PC-3 (cell line): ENCODE data around the gene DGKI. TPM values are rescaled to one million over a fixed set of nuclear protein-coding genes. Genes with fewer than 3 reads are reported as not detected.

Experiments used
- ATAC-seq: fragments of 200-7000 bp; cut with Tn5 transposase; 2 replicates; pipeline ENCODE4 v1.9.1; 2020; ENCODE audit warnings: mild to moderate bottlenecking, moderate library complexity
- BruUV-seq: library from RNA; stranded (reverse); fragments of 400-500 nt; replicated peaks from 2 replicates; lab custom pipeline; 2021; lab: Mats Ljungman, UMichigan
- CTCF ChIA-PET: fragments of 300-600 bp; sonication (Branson Sonifier 250); formaldehyde crosslinking; loops from one replicate; lab custom pipeline; 2022; ENCODE audit warnings: antibody characterized with exemption; lab: Charles Lee
- POLR2A ChIA-PET: fragments of 300-600 bp; sonication (Branson Sonifier 250); formaldehyde crosslinking; loops from one replicate; lab custom pipeline; 2022; ENCODE audit warnings: antibody characterized with exemption; ENCODE audit not compliant: unreplicated experiment; lab: Charles Lee
- DNase-seq: peaks from one replicate; pipeline ENCODE4 v3.0.0-alpha.2; 2015
- H2AFZ ChIP-seq: fragments of 300-600 bp; sonication (generic); 2 replicates; pipeline ENCODE4 v1.6.0; 2016; ENCODE audit warnings: antibody characterized with exemption, low read length
- H3F3A ChIP-seq: fragments of 300-600 bp; sonication (generic); one replicate; pipeline ENCODE4 v1.6.0; 2017; ENCODE audit warnings: antibody characterized with exemption, low read length, control low read depth, mild to moderate bottlenecking; ENCODE audit not compliant: unreplicated experiment
- H3K27ac ChIP-seq: fragments of 300-600 bp; sonication (generic); 2 replicates; pipeline ENCODE4 v1.5.1; 2016; ENCODE audit warnings: mild to moderate bottlenecking, low read length
- H3K27me3 ChIP-seq: fragments of 300-600 bp; sonication (generic); 2 replicates; pipeline ENCODE4 v1.6.1; 2016; ENCODE audit warnings: low read length, mixed read lengths
- H3K36me3 ChIP-seq: fragments of 300-600 bp; sonication (generic); 2 replicates; pipeline ENCODE4 v1.6.1; 2016; ENCODE audit warnings: low read depth, mixed run types, low read length, mixed read lengths
- H3K4me1 ChIP-seq: fragments of 300-600 bp; sonication (generic); 2 replicates; pipeline ENCODE4 v1.5.1; 2016; ENCODE audit warnings: low read length; ENCODE audit not compliant: insufficient read depth
- H3K4me2 ChIP-seq: fragments of 300-600 bp; sonication (generic); 2 replicates; pipeline ENCODE4 v1.6.0; 2016; ENCODE audit warnings: low read length
- H3K4me3 ChIP-seq: fragments of 300-600 bp; sonication (generic); 2 replicates; pipeline ENCODE4 v1.5.1; 2016; ENCODE audit warnings: mild to moderate bottlenecking, low read length, mixed read lengths
- H3K79me2 ChIP-seq: fragments of 300-600 bp; sonication (generic); 2 replicates; pipeline ENCODE4 v1.6.1; 2017; ENCODE audit warnings: low read length, mixed read lengths
- H3K9ac ChIP-seq: fragments of 300-600 bp; sonication (generic); 2 replicates; pipeline ENCODE4 v1.6.0; 2016; ENCODE audit warnings: mild to moderate bottlenecking, low read length
- H3K9me2 ChIP-seq: fragments of 300-600 bp; sonication (generic); replicated peaks from 2 replicates; pipeline ENCODE4 v1.6.1; 2016; ENCODE audit warnings: mixed run types, low read length, mixed read lengths
- H3K9me3 ChIP-seq: fragments of 300-600 bp; sonication (generic); 2 replicates; pipeline ENCODE4 v1.6.1; 2016; ENCODE audit warnings: low read length, mixed read lengths
- H4K20me1 ChIP-seq: fragments of 300-600 bp; sonication (generic); 2 replicates; pipeline ENCODE4 v1.6.1; 2016; ENCODE audit warnings: low read length, mixed read lengths
- EZH2 ChIP-seq: fragments of 300-600 bp; sonication (generic); IDR thresholded peaks from one replicate; pipeline ENCODE4 v1.6.1; 2017; ENCODE audit warnings: antibody characterized with exemption, mild to moderate bottlenecking, low read length; ENCODE audit not compliant: unreplicated experiment
- EZH2phosphoT487 ChIP-seq: fragments of 300-600 bp; sonication (generic); IDR thresholded peaks from 2 replicates; pipeline ENCODE4 v1.6.1; 2018; ENCODE audit warnings: mild to moderate bottlenecking, antibody characterized with exemption, low read length, borderline replicate concordance
- intact Hi-C: fragments of 100-400 bp; cut with micrococcal nuclease; formaldehyde crosslinking; loops from 2 replicates; pipeline ENCODE4 v1.9.0; 2023
- total RNA-seq: library from RNA; depleted of rRNA; stranded (reverse); fragments of >200 nt; gene quantifications from 2 replicates; pipeline ENCODE4 v1.2.3, GENCODE V29; 2014
- TF ChIP-seq, protein P1 (sequence below): fragments of 300-600 bp; sonication (generic); conservative IDR thresholded peaks from 2 replicates; pipeline ENCODE4 v1.5.1; 2017; ENCODE audit warnings: antibody characterized with exemption, low read depth, mild to moderate bottlenecking, low read length

Gene DGKI
- total RNA-seq, 1 experiment from 2014 or later, result not detected

DNA sequence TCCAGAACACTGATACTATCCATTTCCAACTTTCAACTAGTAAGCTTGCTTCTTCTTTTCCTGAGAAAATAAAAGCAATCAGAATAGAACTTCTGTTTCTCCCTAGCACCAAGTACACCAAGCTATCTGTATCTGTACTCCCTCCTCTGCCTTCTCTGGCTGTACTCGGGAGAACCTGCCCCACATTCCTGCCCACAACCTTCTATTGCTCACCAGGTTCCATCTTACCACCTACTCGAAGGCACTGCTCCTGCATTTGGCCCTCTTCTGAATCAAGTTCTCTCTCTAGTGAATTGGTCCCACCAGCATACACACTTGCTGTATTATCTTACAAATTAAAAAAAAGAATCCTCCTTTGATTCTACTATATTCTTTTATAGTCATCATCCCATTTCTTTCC, 333.7 kb downstream of the DGKI start:
- H3K36me3 ChIP-seq, result no peaks in the 10 kb centered on the region
- H3K27ac ChIP-seq, result no peak overlapping the region
- H3F3A ChIP-seq, result no peaks in the 10 kb centered on the region
- H3K27me3 ChIP-seq, result no peaks in the 10 kb centered on the region
- H4K20me1 ChIP-seq, result no peaks in the 10 kb centered on the region
- DNase-seq (no peak), ATAC-seq (no peak)
- peaks cover 6% of the 10 kb centered on the region for H3K4me1 ChIP-seq
- no peaks in the 10 kb centered on the region for H3K79me2 ChIP-seq
- ChIA-PET CTCF (no interaction called here), POLR2A (no interaction called here)
- H3K4me3 ChIP-seq, result no peak overlapping the region
- intact Hi-C loops, result no loop called here
- no peak overlapping the region for H2AFZ ChIP-seq
- BruUV-seq, result no TSS peak
- no peaks in the 10 kb centered on the region for H3K9me3 ChIP-seq
- H3K9me2 ChIP-seq, result no peaks in the 10 kb centered on the region
- H3K4me2 ChIP-seq, result no peak overlapping the region
- H3K9ac ChIP-seq, result no peak overlapping the region
- TF ChIP-seq, protein P1, sequence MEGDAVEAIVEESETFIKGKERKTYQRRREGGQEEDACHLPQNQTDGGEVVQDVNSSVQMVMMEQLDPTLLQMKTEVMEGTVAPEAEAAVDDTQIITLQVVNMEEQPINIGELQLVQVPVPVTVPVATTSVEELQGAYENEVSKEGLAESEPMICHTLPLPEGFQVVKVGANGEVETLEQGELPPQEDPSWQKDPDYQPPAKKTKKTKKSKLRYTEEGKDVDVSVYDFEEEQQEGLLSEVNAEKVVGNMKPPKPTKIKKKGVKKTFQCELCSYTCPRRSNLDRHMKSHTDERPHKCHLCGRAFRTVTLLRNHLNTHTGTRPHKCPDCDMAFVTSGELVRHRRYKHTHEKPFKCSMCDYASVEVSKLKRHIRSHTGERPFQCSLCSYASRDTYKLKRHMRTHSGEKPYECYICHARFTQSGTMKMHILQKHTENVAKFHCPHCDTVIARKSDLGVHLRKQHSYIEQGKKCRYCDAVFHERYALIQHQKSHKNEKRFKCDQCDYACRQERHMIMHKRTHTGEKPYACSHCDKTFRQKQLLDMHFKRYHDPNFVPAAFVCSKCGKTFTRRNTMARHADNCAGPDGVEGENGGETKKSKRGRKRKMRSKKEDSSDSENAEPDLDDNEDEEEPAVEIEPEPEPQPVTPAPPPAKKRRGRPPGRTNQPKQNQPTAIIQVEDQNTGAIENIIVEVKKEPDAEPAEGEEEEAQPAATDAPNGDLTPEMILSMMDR, result no peak
- TF ChIP-seq EZH2, result no peak
- TF ChIP-seq EZH2phosphoT487, result no peak

DNA sequence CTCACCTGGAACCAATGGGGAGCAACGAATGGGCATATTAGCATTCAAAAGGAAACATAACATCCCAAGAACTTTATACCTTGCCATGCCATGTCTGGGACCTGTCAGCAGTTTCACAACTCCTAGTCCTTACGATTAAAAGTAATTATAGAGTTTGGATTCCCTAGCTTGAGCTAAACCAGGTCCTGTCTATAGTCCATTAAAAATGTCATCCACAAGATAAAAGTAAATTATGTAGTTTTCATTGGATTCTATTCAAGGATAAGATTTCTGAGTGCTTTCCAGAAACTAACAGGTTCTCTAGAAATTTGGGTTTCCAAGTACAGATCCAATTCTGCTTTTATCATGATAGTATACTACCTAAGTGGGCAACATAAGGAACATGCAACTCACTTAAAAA, 339.7 kb downstream of the DGKI start:
- no peaks in the 10 kb centered on the region for H3K9me2 ChIP-seq
- no TSS peak for BruUV-seq
- no peaks in the 10 kb centered on the region for H3K27me3 ChIP-seq
- H3K79me2 ChIP-seq, result no peaks in the 10 kb centered on the region
- H3K36me3 ChIP-seq, result no peaks in the 10 kb centered on the region
- no peak overlapping the region for H2AFZ ChIP-seq
- no peak overlapping the region for H3K4me3 ChIP-seq
- H3F3A ChIP-seq, result no peaks in the 10 kb centered on the region
- peaks cover 6% of the 10 kb centered on the region for H3K4me1 ChIP-seq
- TF ChIP-seq, protein P1, result no peak
- TF ChIP-seq EZH2phosphoT487 (no peak), EZH2 (no peak)
- H3K9me3 ChIP-seq, result no peaks in the 10 kb centered on the region
- POLR2A ChIA-PET, result no interaction called here
- DNase-seq (no peak), ATAC-seq (no peak)
- H3K27ac ChIP-seq, result no peak overlapping the region
- no peak overlapping the region for H3K9ac ChIP-seq
- CTCF ChIA-PET, result no interaction called here
- intact Hi-C loops, result no loop called here
- H3K4me2 ChIP-seq, result no peak overlapping the region
- no peaks in the 10 kb centered on the region for H4K20me1 ChIP-seq

DNA sequence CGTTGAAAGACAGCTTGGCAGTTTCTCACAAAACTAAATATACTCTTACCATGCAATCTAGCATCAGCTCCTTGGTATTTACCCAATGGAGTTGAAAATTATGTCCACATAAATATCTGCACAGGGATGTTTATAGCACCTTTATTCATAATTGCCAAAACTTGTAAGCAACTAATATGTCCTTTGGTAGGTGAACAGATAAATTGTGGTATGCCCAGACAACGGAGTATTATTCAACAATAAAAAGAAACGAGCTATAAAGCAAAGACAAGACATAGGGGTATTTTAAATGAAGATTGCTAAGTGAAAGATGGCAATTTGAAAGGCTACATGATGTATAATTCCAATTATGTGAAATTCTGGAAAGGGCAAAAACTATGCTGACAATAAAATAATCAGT, 340.7 kb downstream of the DGKI start:
- Histone ChIP-seq H3K79me2 (no peaks in the 10 kb centered on the region), H3K27me3 (no peaks in the 10 kb centered on the region), H3K36me3 (no peaks in the 10 kb centered on the region), H3K4me1 (peaks cover 6% of the 10 kb centered on the region), H3K4me2 (no peak overlapping the region), H2AFZ (no peak overlapping the region), H3K9ac (no peak overlapping the region), H3K27ac (no peak overlapping the region), H3K9me3 (no peaks in the 10 kb centered on the region), H3K9me2 (no peaks in the 10 kb centered on the region), H4K20me1 (no peaks in the 10 kb centered on the region), H3K4me3 (no peak overlapping the region), H3F3A (no peaks in the 10 kb centered on the region)
- TF ChIP-seq EZH2phosphoT487 (no peak), EZH2 (no peak)
- TF ChIP-seq, protein P1, result no peak
- intact Hi-C loops, result no loop called here
- ChIA-PET CTCF (no interaction called here), POLR2A (no interaction called here)
- no peak for DNase-seq
- no peak for ATAC-seq
- no TSS peak for BruUV-seq
